WTC11 (cell line): Measurements from ENCODE around the gene EEFSEC. TPM values are rescaled to one million over a fixed set of nuclear protein-coding genes. Genes with fewer than 3 reads are reported as not detected.

ENCODE experiments used
- ATAC-seq: fragments of 200-7000 bp; cut with Tn5 transposase; 2 replicates; pipeline ENCODE4 v1.10.0; 2021; ENCODE audit warnings: mild to moderate bottlenecking, moderate library complexity
- CTCF ChIA-PET: fragments of 300-600 bp; sonication (Branson Sonifier 250); formaldehyde crosslinking; loops from one replicate; lab custom pipeline; 2021; ENCODE audit warnings: antibody characterized with exemption; lab: Charles Lee
- POLR2A ChIA-PET: fragments of 350-600 bp; sonication (Branson Sonifier 250); formaldehyde crosslinking; loops from one replicate; lab custom pipeline; 2021; ENCODE audit warnings: antibody characterized with exemption; lab: Charles Lee
- DNase-seq: peaks from one replicate; pipeline ENCODE4 v3.0.0; 2021; ENCODE audit warnings: low spot score
- H3K27ac Mint-ChIP-seq: 2 replicates; pipeline ENCODE4 v1.8.0; 2021; ENCODE audit warnings: mixed read lengths
- H3K27me3 Mint-ChIP-seq: 2 replicates; pipeline ENCODE4 v1.8.0; 2021; ENCODE audit warnings: low read depth, mild to moderate bottlenecking, moderate library complexity, mixed read lengths
- H3K36me3 Mint-ChIP-seq: 2 replicates; pipeline ENCODE4 v1.8.0; 2021; ENCODE audit warnings: mixed read lengths
- H3K4me1 Mint-ChIP-seq: 2 replicates; pipeline ENCODE4 v1.8.0; 2022; ENCODE audit warnings: mixed read lengths
- H3K4me3 Mint-ChIP-seq: 2 replicates; pipeline ENCODE4 v1.8.0; 2021; ENCODE audit warnings: mild to moderate bottlenecking, moderate library complexity, mixed read lengths
- H3K9me3 Mint-ChIP-seq: 2 replicates; pipeline ENCODE4 v1.8.0; 2021; ENCODE audit warnings: mixed read lengths
- ATF3 ChIP-seq: sonication (generic); formaldehyde crosslinking; conservative IDR thresholded peaks from 2 replicates; pipeline ENCODE4 v1.8.1; 2022; ENCODE audit warnings: mild to moderate bottlenecking, missing genetic modification reagents
- CDX4 ChIP-seq: fragments of 250-450 bp; sonication (Bioruptor Pico); IDR thresholded peaks from 2 replicates; pipeline ENCODE4 v1.9.0; 2021; ENCODE audit warnings: moderate library complexity, mild to moderate bottlenecking, inconsistent platforms, borderline replicate concordance
- CREB1 ChIP-seq: sonication (generic); formaldehyde crosslinking; IDR thresholded peaks from 2 replicates; pipeline ENCODE4 v1.8.0; 2023; ENCODE audit warnings: mild to moderate bottlenecking, missing genetic modification reagents
- ETV6 ChIP-seq: sonication (generic); formaldehyde crosslinking; IDR thresholded peaks from 2 replicates; pipeline ENCODE4 v1.8.1; 2022; ENCODE audit warnings: mild to moderate bottlenecking, missing genetic modification reagents
- FOXJ3 ChIP-seq: sonication (generic); formaldehyde crosslinking; IDR thresholded peaks from 2 replicates; pipeline ENCODE4 v1.9.0; 2021; ENCODE audit warnings: missing genetic modification reagents, mild to moderate bottlenecking, borderline replicate concordance
- FOXP1 ChIP-seq: sonication (generic); formaldehyde crosslinking; IDR thresholded peaks from 2 replicates; pipeline ENCODE4 v1.8.0; 2022; ENCODE audit warnings: missing genetic modification reagents, mild to moderate bottlenecking, moderate library complexity, borderline replicate concordance
- IRF1 ChIP-seq: sonication (generic); formaldehyde crosslinking; IDR thresholded peaks from 2 replicates; pipeline ENCODE4 v1.8.0; 2023; ENCODE audit warnings: missing genetic modification reagents
- KAT7 ChIP-seq: sonication (generic); formaldehyde crosslinking; IDR thresholded peaks from 2 replicates; pipeline ENCODE4 v1.8.1; 2023; ENCODE audit warnings: missing genetic modification reagents, mild to moderate bottlenecking, borderline replicate concordance
- MLX ChIP-seq: sonication (generic); formaldehyde crosslinking; IDR thresholded peaks from 2 replicates; pipeline ENCODE4 v1.8.1; 2023; ENCODE audit warnings: mild to moderate bottlenecking, missing genetic modification reagents, moderate library complexity
- MXD4 ChIP-seq: fragments of 250-450 bp; sonication (Bioruptor Pico); IDR thresholded peaks from 2 replicates; pipeline ENCODE4 v1.8.0; 2021; ENCODE audit warnings: mild to moderate bottlenecking, moderate library complexity, borderline replicate concordance
- MYBL2 ChIP-seq: sonication (generic); formaldehyde crosslinking; IDR thresholded peaks from 2 replicates; pipeline ENCODE4 v1.8.1; 2023; ENCODE audit warnings: mild to moderate bottlenecking, moderate library complexity, missing genetic modification reagents
- PRDM15 ChIP-seq: sonication (generic); formaldehyde crosslinking; IDR thresholded peaks from 2 replicates; pipeline ENCODE4 v1.8.0; 2022; ENCODE audit warnings: missing genetic modification reagents
- PRRX2 ChIP-seq: fragments of 250-450 bp; sonication (Bioruptor Pico); IDR thresholded peaks from 2 replicates; pipeline ENCODE4 v1.8.0; 2021; ENCODE audit warnings: mild to moderate bottlenecking
- RELA ChIP-seq: sonication (generic); formaldehyde crosslinking; IDR thresholded peaks from 2 replicates; pipeline ENCODE4 v1.8.1; 2022; ENCODE audit warnings: missing genetic modification reagents, mild to moderate bottlenecking, borderline replicate concordance
- SMAD4 ChIP-seq: sonication (generic); formaldehyde crosslinking; IDR thresholded peaks from 2 replicates; pipeline ENCODE4 v1.8.0; 2022; ENCODE audit warnings: mild to moderate bottlenecking, missing genetic modification reagents
- SP1 ChIP-seq: sonication (generic); formaldehyde crosslinking; conservative IDR thresholded peaks from 2 replicates; pipeline ENCODE4 v1.8.1; 2022; ENCODE audit warnings: missing genetic modification reagents
- TP53 ChIP-seq: sonication (generic); formaldehyde crosslinking; IDR thresholded peaks from 2 replicates; pipeline ENCODE4 v1.8.1; 2023; ENCODE audit warnings: mild to moderate bottlenecking, missing genetic modification reagents
- ZBTB21 ChIP-seq: sonication (generic); formaldehyde crosslinking; IDR thresholded peaks from 2 replicates; pipeline ENCODE4 v1.8.1; 2023; ENCODE audit warnings: mild to moderate bottlenecking, missing genetic modification reagents, borderline replicate concordance
- ZNF138 ChIP-seq: sonication (generic); formaldehyde crosslinking; conservative IDR thresholded peaks from 2 replicates; pipeline ENCODE4 v1.8.1; 2022; ENCODE audit warnings: mild to moderate bottlenecking, moderate library complexity, missing genetic modification reagents
- ZNF317 ChIP-seq: sonication (generic); formaldehyde crosslinking; IDR thresholded peaks from 2 replicates; pipeline ENCODE4 v1.8.1; 2023; ENCODE audit warnings: low read depth, mild to moderate bottlenecking, moderate library complexity, missing genetic modification reagents, borderline replicate concordance
- ZNF396 ChIP-seq: fragments of 250-450 bp; sonication (Bioruptor Pico); IDR thresholded peaks from 2 replicates; pipeline ENCODE4 v1.8.0; 2021; ENCODE audit warnings: mild to moderate bottlenecking, moderate library complexity, borderline replicate concordance
- ZNF416 ChIP-seq: fragments of 250-450 bp; sonication (Bioruptor Pico); IDR thresholded peaks from 2 replicates; pipeline ENCODE4 v1.9.0; 2021; ENCODE audit warnings: mild to moderate bottlenecking, inconsistent platforms
- total RNA-seq: library from RNA; stranded (reverse); gene quantifications from 3 replicates; pipeline ENCODE4 v1.2.3, GENCODE V29; 2021

The EEFSEC gene
- total RNA-seq, 1 experiment from 2014 or later = 13.7 TPM

GRCh38 chr3:128415200-128415772, 262.0 kb downstream of the EEFSEC start (continued):
- TF ChIP-seq PRDM15 (CRISPR knock-in tag) (no peak), SP1 (CRISPR knock-in tag) (no peak), ATF3 (CRISPR knock-in tag) (no peak), FOXJ3 (no peak), ZNF396 (CRISPR knock-in tag) (no peak), TP53 (no peak), CREB1 (no peak), MYBL2 (CRISPR knock-in tag) (no peak)
- TF ChIP-seq, all 79 proteins: peak for 0

GRCh38 chr3:128415773-128416577, 262.7 kb downstream of the EEFSEC start:
- CTCF ChIA-PET = interaction anchor here (1.2 kb wide), 1 partner anchor 22 kb away, joined by 3 read pairs; no protein-coding TSS in a partner anchor
- H3K9me3 Mint-ChIP-seq = peaks cover 5% of the 10 kb centered on the region
- no peak for DNase-seq
- H3K4me1 Mint-ChIP-seq = peaks cover 23% of the 10 kb centered on the region
- no peak for ATAC-seq
- POLR2A ChIA-PET = no interaction called here
- H3K36me3 Mint-ChIP-seq = no peaks in the 10 kb centered on the region
- TF ChIP-seq PRDM15 (CRISPR knock-in tag) (no peak), RELA (CRISPR knock-in tag) (no peak), ETV6 (CRISPR knock-in tag) (no peak), ZNF416 (no peak), PRRX2 (CRISPR knock-in tag) (no peak), ZNF138 (CRISPR knock-in tag) (no peak), SP1 (CRISPR knock-in tag) (no peak), CDX4 (CRISPR knock-in tag) (no peak), KAT7 (no peak), MXD4 (CRISPR knock-in tag) (no peak), IRF1 (CRISPR knock-in tag) (no peak), MLX (CRISPR knock-in tag) (no peak), ZBTB21 (CRISPR knock-in tag) (no peak), FOXP1 (no peak), ZNF317 (CRISPR knock-in tag) (no peak), SMAD4 (no peak)
- TF ChIP-seq, all 79 proteins: peak for 0
- H3K27me3 Mint-ChIP-seq = peaks cover 4% of the 10 kb centered on the region; the same call in 1 of the 2 replicates
- no peak overlapping the region for H3K4me3 Mint-ChIP-seq
- H3K27ac Mint-ChIP-seq = no peak overlapping the region
